Measurements from ENCODE around the gene VAMP7.
"Not testable (repeated sequence)": the region's sequence is repeated elsewhere in the genome, so short reads cannot be mapped to it uniquely, and the experiment has no call there.

Gene VAMP7

GRCh38 chrX:155923200-155923599 is 42.1 kb downstream of the VAMP7 start:
- no peak for DNase-seq

- not testable (repeated sequence) for DNase-seq
These were observed 49.9 kb downstream of the VAMP7 start for GRCh38 chrX:155930852-155931618.

- no peak for DNase-seq
These were observed 57.0 kb downstream of the VAMP7 start for GRCh38 chrX:155938132-155938531.

- no peak for DNase-seq
These were observed 68.0 kb downstream of the VAMP7 start for GRCh38 chrX:155949098-155949497.

- no peak for DNase-seq
These were observed 70.2 kb downstream of the VAMP7 start for GRCh38 chrX:155951237-155951789.

- DNase-seq, result no peak
These were observed 71.9 kb downstream of the VAMP7 start for GRCh38 chrX:155953055-155953454.

- DNase-seq, result no peak
These were observed 73.6 kb downstream of the VAMP7 start for GRCh38 chrX:155954793-155955192.

GRCh38 chrX:155956099-155956498 is 75.0 kb downstream of the VAMP7 start:
- DNase-seq, result no peak

GRCh38 chrX:155956649-155957048 is 75.5 kb downstream of the VAMP7 start:
- DNase-seq, result no peak

GRCh38 chrX:155957843-155958242 is 76.7 kb downstream of the VAMP7 start:
- no peak for DNase-seq

GRCh38 chrX:155959018-155959587 is 78.0 kb downstream of the VAMP7 start:
- no peak for DNase-seq

- no peak for DNase-seq
These were observed 81.8 kb downstream of the VAMP7 start for GRCh38 chrX:155962906-155963305.

- peak; percentile 38 for DNase-seq
These were observed 85.7 kb downstream of the VAMP7 start for GRCh38 chrX:155966876-155967275.

GRCh38 chrX:155967653-155968325 is 86.6 kb downstream of the VAMP7 start:
- no peak for DNase-seq

- DNase-seq, result no peak
These were observed 87.1 kb downstream of the VAMP7 start for GRCh38 chrX:155968326-155968661.

GRCh38 chrX:155968791-155969190 is 87.6 kb downstream of the VAMP7 start:
- no peak for DNase-seq

- not testable (repeated sequence) for DNase-seq
These were observed 90.5 kb downstream of the VAMP7 start for GRCh38 chrX:155971658-155972057.

GRCh38 chrX:155972241-155972640 is 91.1 kb downstream of the VAMP7 start:
- not testable (repeated sequence) for DNase-seq

- no peak for DNase-seq
These were observed 102.2 kb downstream of the VAMP7 start for GRCh38 chrX:155983326-155983725.

GRCh38 chrX:155985208-155985607 is 104.1 kb downstream of the VAMP7 start:
- no peak for DNase-seq

GRCh38 chrX:155986995-155987394 is 105.8 kb downstream of the VAMP7 start:
- DNase-seq, result not testable (repeated sequence)

- DNase-seq, result no peak
These were observed 107.7 kb downstream of the VAMP7 start for GRCh38 chrX:155988859-155989258.

Measured in CD4-positive, alpha-beta T cell treated with Interleukin-12 subunit alpha and Interleukin-12 subunit beta, for 1 hour (primary cell).